Trophoblast cell (in vitro differentiated cells and primary cell): ENCODE results near the gene MFGE8.

ENCODE experiments used
- DNase-seq, 2 donors: peaks; one replicate each; pipeline ENCODE4 v3.0.0-alpha.2; 2016
- H2AFZ ChIP-seq: 2 replicates; pipeline ENCODE4 v1.6.1; 2013; ENCODE audit warnings: low read length, moderate library complexity, mild to moderate bottlenecking; ENCODE audit not compliant: insufficient read depth, poor library complexity
- H2AK5ac ChIP-seq: 2 replicates; pipeline ENCODE4 v1.6.1; 2013; ENCODE audit warnings: mild to moderate bottlenecking, low read length
- H2BK120ac ChIP-seq: 2 replicates; pipeline ENCODE4 v1.6.1; 2013; ENCODE audit warnings: low read length, mild to moderate bottlenecking, moderate library complexity; ENCODE audit not compliant: insufficient read depth, poor library complexity
- H2BK12ac ChIP-seq: 2 replicates; pipeline ENCODE4 v1.6.1; 2013; ENCODE audit warnings: mild to moderate bottlenecking, low read length, moderate library complexity
- H2BK5ac ChIP-seq: 2 replicates; pipeline ENCODE4 v1.6.1; 2013; ENCODE audit warnings: low read length, low read depth, moderate library complexity, mild to moderate bottlenecking; ENCODE audit not compliant: poor library complexity
- H3K14ac ChIP-seq: 2 replicates; pipeline ENCODE4 v1.6.1; 2013; ENCODE audit warnings: mild to moderate bottlenecking, low read length
- H3K18ac ChIP-seq: 2 replicates; pipeline ENCODE4 v1.6.1; 2013; ENCODE audit warnings: mild to moderate bottlenecking, low read length
- H3K23ac ChIP-seq: 2 replicates; pipeline ENCODE4 v1.6.1; 2013; ENCODE audit warnings: low read length
- H3K27ac ChIP-seq: 2 replicates; pipeline ENCODE4 v1.5.1; 2013; ENCODE audit warnings: low read depth, mild to moderate bottlenecking, inconsistent platforms, low read length, moderate library complexity
- H3K27me3 ChIP-seq: 2 replicates; pipeline ENCODE4 v1.6.1; 2013; ENCODE audit warnings: inconsistent platforms, mild to moderate bottlenecking, low read length, moderate library complexity; ENCODE audit not compliant: insufficient read depth
- H3K36me3 ChIP-seq, 2 experiments: 1 replicate in 1 of 2; 2 replicates in 1 of 2; pipeline ENCODE4 v1.6.1; 2013; ENCODE audit warnings: low read length in 2 of 2, mild to moderate bottlenecking in 2 of 2, moderate library complexity in 1 of 2; ENCODE audit not compliant: insufficient read depth in 2 of 2, control insufficient read depth in 1 of 2
- H3K4ac ChIP-seq: 2 replicates; pipeline ENCODE4 v1.6.1; 2013; ENCODE audit warnings: low read depth, mild to moderate bottlenecking, low read length, moderate library complexity
- H3K4me1 ChIP-seq, 2 experiments: 1 replicate in 1 of 2; 2 replicates in 1 of 2; pipeline ENCODE4 v1.6.1; 2013; ENCODE audit warnings: low read length in 2 of 2, mild to moderate bottlenecking in 2 of 2, moderate library complexity in 1 of 2; ENCODE audit not compliant: insufficient read depth in 2 of 2, control insufficient read depth in 1 of 2
- H3K4me2 ChIP-seq: 2 replicates; pipeline ENCODE4 v1.6.1; 2013; ENCODE audit warnings: inconsistent platforms, mild to moderate bottlenecking, low read length, moderate library complexity
- H3K4me3 ChIP-seq: 2 replicates; pipeline ENCODE4 v1.5.1; 2013; ENCODE audit warnings: mild to moderate bottlenecking, low read depth, low read length, inconsistent platforms
- H3K79me1 ChIP-seq: one replicate; pipeline ENCODE4 v1.6.1; 2013; ENCODE audit warnings: low read length
- H3K79me2 ChIP-seq: 2 replicates; pipeline ENCODE4 v1.6.1; 2013; ENCODE audit warnings: low read length, mild to moderate bottlenecking; ENCODE audit not compliant: control insufficient read depth, insufficient read depth, poor library complexity
- H3K9ac ChIP-seq: 2 replicates; pipeline ENCODE4 v1.6.1; 2013; ENCODE audit warnings: mild to moderate bottlenecking, low read length
- H3K9me3 ChIP-seq: 2 replicates; pipeline ENCODE4 v1.6.1; 2013; ENCODE audit warnings: low read depth, mild to moderate bottlenecking, control low read depth, inconsistent platforms, low read length; ENCODE audit not compliant: insufficient read depth
- H4K12ac ChIP-seq: 2 replicates; pipeline ENCODE4 v1.6.1; 2013; ENCODE audit warnings: low read depth, mild to moderate bottlenecking, low read length, moderate library complexity
- H4K8ac ChIP-seq: 2 replicates; pipeline ENCODE4 v1.6.1; 2013; ENCODE audit warnings: low read depth, mild to moderate bottlenecking, low read length, moderate library complexity
- H4K91ac ChIP-seq: one replicate; pipeline ENCODE4 v1.6.1; 2013; ENCODE audit warnings: low read depth, mild to moderate bottlenecking, low read length, moderate library complexity
- WGBS: extraction: QIAGEN DNeasy Blood & Tissue Kit; methylation state at CpG from one replicate; pipeline ENCODE4 v1.1.7; 2013; ENCODE audit warnings: missing lambda C conversion rate; ENCODE audit not compliant: insufficient read length, insufficient coverage; ENCODE audit errors: extremely low coverage; 5-methylcytosine and 5-hydroxymethylcytosine counted together

MFGE8 gene

GRCh38 chr15:88904624-88905327 is 8.4 kb downstream of the MFGE8 start:
- H3K4ac ChIP-seq: no peak overlapping the region
- WGBS: no CpG with 5 or more reads among the region's 10 CpGs
- H3K36me3 ChIP-seq: peaks cover 76 to 88% of the 10 kb centered on the region in 2 experiments
- H2BK120ac ChIP-seq: no peak overlapping the region
- H4K91ac ChIP-seq: no peak overlapping the region
- H2AK5ac ChIP-seq: no peak overlapping the region
- H3K18ac ChIP-seq: no peak overlapping the region
- DNase-seq: peak; percentile 67 to 92
- H3K4me1 ChIP-seq: peaks cover 18 to 24% of the 10 kb centered on the region in 2 experiments
- no peak overlapping the region for H3K4me3 ChIP-seq
- H4K8ac ChIP-seq: no peak overlapping the region
- H3K23ac ChIP-seq: no peak overlapping the region
- no peak overlapping the region for H3K14ac ChIP-seq
- H3K9me3 ChIP-seq: no peaks in the 10 kb centered on the region
- no peak overlapping the region for H4K12ac ChIP-seq
- no peaks in the 10 kb centered on the region for H3K27me3 ChIP-seq
- no peak overlapping the region for H2AFZ ChIP-seq
- no peak overlapping the region for H3K9ac ChIP-seq
- H2BK12ac ChIP-seq: no peak overlapping the region
- H3K79me1 ChIP-seq: peaks cover 6% of the 10 kb centered on the region
- H3K4me2 ChIP-seq: no peak overlapping the region
- no peak overlapping the region for H3K27ac ChIP-seq
- no peak overlapping the region for H2BK5ac ChIP-seq
- no peaks in the 10 kb centered on the region for H3K79me2 ChIP-seq

- no peak overlapping the region for H3K27ac ChIP-seq
- H3K14ac ChIP-seq: no peak overlapping the region
- WGBS: no CpG with 5 or more reads among the region's 2 CpGs
- no peak overlapping the region for H3K9ac ChIP-seq
- peak overlapping the region; percentile 26 for H3K4me3 ChIP-seq
- H3K79me1 ChIP-seq: peaks cover 6% of the 10 kb centered on the region
- no peaks in the 10 kb centered on the region for H3K79me2 ChIP-seq
- no peak overlapping the region for H3K18ac ChIP-seq
- H3K23ac ChIP-seq: no peak overlapping the region
- H4K8ac ChIP-seq: no peak overlapping the region
- H2BK12ac ChIP-seq: no peak overlapping the region
- no peak overlapping the region for H2BK5ac ChIP-seq
- H4K91ac ChIP-seq: no peak overlapping the region
- peaks cover 76 to 88% of the 10 kb centered on the region in 2 experiments for H3K36me3 ChIP-seq
- no peak overlapping the region for H2AFZ ChIP-seq
- no peaks in the 10 kb centered on the region for H3K9me3 ChIP-seq
- H2BK120ac ChIP-seq: no peak overlapping the region
- DNase-seq: no peak
- H3K4ac ChIP-seq: no peak overlapping the region
- no peak overlapping the region for H4K12ac ChIP-seq
- no peaks in the 10 kb centered on the region for H3K27me3 ChIP-seq
- peaks cover 13 to 19% of the 10 kb centered on the region in 2 experiments for H3K4me1 ChIP-seq
- H2AK5ac ChIP-seq: no peak overlapping the region
- no peak overlapping the region for H3K4me2 ChIP-seq
Measured at GRCh38 chr15:88904257-88904623, 8.9 kb downstream of the MFGE8 start.

- H4K91ac ChIP-seq: no peak overlapping the region
- H3K4me3 ChIP-seq: no peak overlapping the region
- H2BK12ac ChIP-seq: no peak overlapping the region
- no peaks in the 10 kb centered on the region for H3K9me3 ChIP-seq
- no peaks in the 10 kb centered on the region for H3K79me2 ChIP-seq
- H3K4me2 ChIP-seq: no peak overlapping the region
- H4K12ac ChIP-seq: no peak overlapping the region
- H3K4ac ChIP-seq: no peak overlapping the region
- no CpG with 5 or more reads among the region's 2 CpGs for WGBS
- H3K27me3 ChIP-seq: no peaks in the 10 kb centered on the region
- no peak overlapping the region for H3K23ac ChIP-seq
- H2BK5ac ChIP-seq: no peak overlapping the region
- peak; percentile 79 to 88 for DNase-seq
- no peak overlapping the region for H2AK5ac ChIP-seq
- peaks cover 4% of the 10 kb centered on the region for H3K79me1 ChIP-seq
- H3K27ac ChIP-seq: no peak overlapping the region
- H3K9ac ChIP-seq: no peak overlapping the region
- H4K8ac ChIP-seq: no peak overlapping the region
- no peak overlapping the region for H2BK120ac ChIP-seq
- H3K18ac ChIP-seq: no peak overlapping the region
- H3K36me3 ChIP-seq: peaks cover 71 to 80% of the 10 kb centered on the region in 2 experiments
- H3K4me1 ChIP-seq: peaks cover 7 to 19% of the 10 kb centered on the region in 2 experiments
- H3K14ac ChIP-seq: no peak overlapping the region
- H2AFZ ChIP-seq: no peak overlapping the region
Measured at GRCh38 chr15:88902846-88903245, 10.3 kb downstream of the MFGE8 start.

GRCh38 chr15:88902221-88902835 is 10.9 kb downstream of the MFGE8 start:
- WGBS: no CpG with 5 or more reads among the region's 6 CpGs

More at GRCh38 chr15:88902221-88902835, 10.9 kb downstream of the MFGE8 start:
- Histone ChIP-seq H3K4me1 (peaks cover 10 to 23% of the 10 kb centered on the region in 2 experiments), H4K8ac (no peak overlapping the region), H3K79me1 (peaks cover 4% of the 10 kb centered on the region), H2BK12ac (no peak overlapping the region), H2BK120ac (no peak overlapping the region), H3K23ac (no peak overlapping the region), H3K4ac (no peak overlapping the region), H2AK5ac (no peak overlapping the region), H3K4me2 (no peak overlapping the region), H3K14ac (no peak overlapping the region), H4K91ac (no peak overlapping the region), H3K4me3 (no peak overlapping the region), H3K79me2 (no peaks in the 10 kb centered on the region), H3K18ac (no peak overlapping the region), H3K9me3 (no peaks in the 10 kb centered on the region), H3K27ac (no peak overlapping the region), H4K12ac (no peak overlapping the region), H2BK5ac (no peak overlapping the region), H3K36me3 (peaks cover 67 to 75% of the 10 kb centered on the region in 2 experiments), H2AFZ (no peak overlapping the region), H3K9ac (no peak overlapping the region), H3K27me3 (no peaks in the 10 kb centered on the region)
- DNase-seq: peak; percentile 20 to 38
